Effector memory CD8-positive, alpha-beta T cell (primary cell): Measurements from ENCODE around the gene POLR3F.

Source experiments
- ATAC-seq: fragments of 150-1000 bp; cut with Tn5 transposase; replicated peaks from 2 replicates; pipeline ENCODE4 v1.10.0; 2021; ENCODE audit warnings: mild to moderate bottlenecking, moderate library complexity
- DNase-seq, 3 experiments: peaks; one replicate each; pipeline ENCODE4 v3.0.0; 2021
- H3K27ac Mint-ChIP-seq, 2 donors: one replicate each; pipeline ENCODE4 v1.8.0; 2022; ENCODE audit warnings: mild to moderate bottlenecking in 2 of 2, mixed read lengths in 2 of 2, moderate library complexity in 2 of 2
- H3K27me3 Mint-ChIP-seq, 2 donors: one replicate each; pipeline ENCODE4 v1.8.0; 2022; ENCODE audit warnings: mixed read lengths in 2 of 2
- H3K36me3 Mint-ChIP-seq: one replicate; pipeline ENCODE4 v1.8.0; 2022; ENCODE audit warnings: mild to moderate bottlenecking, moderate library complexity, mixed read lengths; ENCODE audit not compliant: insufficient read depth
- H3K4me1 Mint-ChIP-seq, 2 donors: one replicate each; pipeline ENCODE4 v1.8.0; 2022; ENCODE audit warnings: low read depth in 2 of 2, mixed read lengths in 2 of 2
- H3K4me3 Mint-ChIP-seq, 2 donors: one replicate each; pipeline ENCODE4 v1.8.0; 2022; ENCODE audit warnings: mild to moderate bottlenecking in 2 of 2, mixed read lengths in 2 of 2, moderate library complexity in 2 of 2
- H3K9me3 Mint-ChIP-seq, 2 donors: one replicate each; pipeline ENCODE4 v1.8.0; 2022; ENCODE audit warnings: mixed read lengths in 2 of 2
- total RNA-seq, 9 experiments: gene quantifications; one replicate each; lab custom pipeline; 2026; lab: John Stamatoyannopoulos, UW

The POLR3F gene, protein sequence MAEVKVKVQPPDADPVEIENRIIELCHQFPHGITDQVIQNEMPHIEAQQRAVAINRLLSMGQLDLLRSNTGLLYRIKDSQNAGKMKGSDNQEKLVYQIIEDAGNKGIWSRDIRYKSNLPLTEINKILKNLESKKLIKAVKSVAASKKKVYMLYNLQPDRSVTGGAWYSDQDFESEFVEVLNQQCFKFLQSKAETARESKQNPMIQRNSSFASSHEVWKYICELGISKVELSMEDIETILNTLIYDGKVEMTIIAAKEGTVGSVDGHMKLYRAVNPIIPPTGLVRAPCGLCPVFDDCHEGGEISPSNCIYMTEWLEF
- total RNA-seq, result 10.8 to 39.0 (median 23.3) reads per million in 9 experiments

DNA sequence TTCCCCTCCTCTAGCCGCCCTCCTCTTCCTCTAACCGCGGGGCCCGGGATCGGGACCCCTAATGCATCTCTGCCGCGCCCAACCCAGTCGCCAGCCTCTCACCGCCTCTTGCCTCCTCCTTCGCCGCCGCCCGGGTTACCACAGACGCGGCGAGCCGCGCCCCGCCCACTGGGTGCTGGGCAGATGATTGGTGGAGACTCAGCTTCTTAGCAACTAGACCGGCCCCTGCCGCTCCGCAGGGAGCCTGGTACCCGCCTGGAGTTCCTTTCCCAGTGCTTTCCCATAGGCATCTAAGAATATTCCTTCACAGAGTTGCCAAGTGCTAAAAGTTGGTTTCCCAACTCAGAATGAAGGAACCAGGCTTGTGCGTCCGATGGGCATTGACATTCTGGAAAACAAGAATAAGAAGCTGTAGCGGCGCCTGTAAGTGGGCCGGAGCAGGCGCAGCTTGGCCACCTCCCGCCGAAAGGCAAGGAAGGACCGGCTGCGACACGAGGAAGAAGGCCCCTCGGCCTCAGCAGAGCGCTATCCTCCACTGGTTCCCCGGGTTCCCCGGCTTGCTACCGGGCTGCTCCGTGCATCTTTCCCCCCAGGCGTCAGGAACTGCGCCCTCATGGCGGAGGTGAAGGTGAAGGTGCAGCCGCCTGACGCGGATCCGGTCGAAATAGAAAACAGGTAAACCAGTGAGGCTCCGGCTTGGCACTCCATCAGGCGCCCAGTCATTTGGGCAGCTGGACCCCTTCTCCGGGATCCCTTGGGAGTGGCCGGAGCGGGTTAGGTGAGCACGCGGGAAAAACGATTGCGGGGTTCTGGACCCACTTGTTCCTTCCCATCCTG lies at the start of gene POLR3F, which contains the start of gene DZANK1:
POLR3F (plus strand) TSS at position 497 of the 837 bp plus-strand sequence; CDS start at position 614, 117 bp downstream.
DZANK1 (minus strand) TSS at position 137 of the 837 bp plus-strand sequence. CDS start 1,672 bp downstream, outside the sequence.
- H3K4me1 Mint-ChIP-seq, result peaks cover 20 to 24% of the 10 kb centered on the region in 2 donors
- no peaks in the 10 kb centered on the region for H3K27me3 Mint-ChIP-seq
- peak within 1 kb of the TSS; percentile 90 to 97 for H3K4me3 Mint-ChIP-seq
- peak within 1 kb of the TSS; percentile 99 for H3K27ac Mint-ChIP-seq
- ATAC-seq (peak; percentile 94), DNase-seq (peak; percentile 88 to 91 (median 89))
- peaks cover 19% of the 10 kb centered on the region for H3K36me3 Mint-ChIP-seq
- H3K9me3 Mint-ChIP-seq, result no peaks in the 10 kb centered on the region

DNA sequence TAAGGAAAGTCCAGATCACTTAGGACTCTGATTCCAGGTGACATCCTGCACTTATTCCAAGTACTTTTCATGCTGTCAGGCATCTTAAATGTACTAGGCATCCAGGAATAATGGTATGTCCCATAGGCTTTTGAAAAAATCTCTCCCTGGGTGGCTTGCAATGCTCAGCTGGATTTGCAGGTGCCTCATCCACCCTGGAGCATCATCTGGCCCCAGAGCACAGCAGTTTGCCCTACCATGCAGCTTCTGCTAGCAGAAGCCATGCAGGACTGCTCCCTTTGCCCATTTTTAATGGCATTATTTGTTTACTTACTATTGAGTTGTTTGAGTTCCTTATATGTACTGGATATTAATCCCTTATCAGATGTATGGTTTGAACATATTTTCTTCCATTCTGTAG lies 45.6 kb upstream of the POLR3F start:
- ATAC-seq, result no peak
- H3K4me3 Mint-ChIP-seq, result no peak overlapping the region

DNA sequence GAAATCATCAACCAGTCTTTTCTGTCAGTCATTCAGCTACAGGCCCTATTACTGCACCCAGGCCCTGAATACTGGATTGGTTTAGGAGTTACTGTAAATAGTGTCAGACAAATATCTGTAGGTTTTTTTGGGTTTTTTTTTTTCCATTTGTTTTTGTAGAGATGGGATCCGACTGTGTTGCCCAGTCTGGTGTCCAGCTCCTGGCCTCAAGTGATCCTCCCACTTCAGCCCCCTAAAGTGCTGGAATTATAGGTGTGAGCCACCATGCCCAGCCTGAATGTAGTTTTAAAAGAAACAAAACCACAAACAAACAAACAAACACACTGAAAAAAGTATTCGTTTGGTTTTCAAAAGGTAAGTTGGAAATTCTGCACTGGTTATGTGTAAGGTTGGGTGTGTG lies 40.0 kb upstream of the POLR3F start:
- H3K4me3 Mint-ChIP-seq, result no peak overlapping the region
- DNase-seq (no peak), ATAC-seq (no peak)
- H3K27me3 Mint-ChIP-seq, result no peaks in the 10 kb centered on the region
- H3K9me3 Mint-ChIP-seq, result no peaks in the 10 kb centered on the region
- no peaks in the 10 kb centered on the region for H3K4me1 Mint-ChIP-seq
- H3K27ac Mint-ChIP-seq, result no peak overlapping the region
- peaks cover 3% of the 10 kb centered on the region for H3K36me3 Mint-ChIP-seq

More for the DNA sequence above, 45.6 kb upstream of the POLR3F start:
- H3K4me1 Mint-ChIP-seq, result no peaks in the 10 kb centered on the region
- no peaks in the 10 kb centered on the region for H3K36me3 Mint-ChIP-seq
- no peak for DNase-seq
- H3K27me3 Mint-ChIP-seq, result no peaks in the 10 kb centered on the region
- no peaks in the 10 kb centered on the region for H3K9me3 Mint-ChIP-seq
- no peak overlapping the region for H3K27ac Mint-ChIP-seq

DNA sequence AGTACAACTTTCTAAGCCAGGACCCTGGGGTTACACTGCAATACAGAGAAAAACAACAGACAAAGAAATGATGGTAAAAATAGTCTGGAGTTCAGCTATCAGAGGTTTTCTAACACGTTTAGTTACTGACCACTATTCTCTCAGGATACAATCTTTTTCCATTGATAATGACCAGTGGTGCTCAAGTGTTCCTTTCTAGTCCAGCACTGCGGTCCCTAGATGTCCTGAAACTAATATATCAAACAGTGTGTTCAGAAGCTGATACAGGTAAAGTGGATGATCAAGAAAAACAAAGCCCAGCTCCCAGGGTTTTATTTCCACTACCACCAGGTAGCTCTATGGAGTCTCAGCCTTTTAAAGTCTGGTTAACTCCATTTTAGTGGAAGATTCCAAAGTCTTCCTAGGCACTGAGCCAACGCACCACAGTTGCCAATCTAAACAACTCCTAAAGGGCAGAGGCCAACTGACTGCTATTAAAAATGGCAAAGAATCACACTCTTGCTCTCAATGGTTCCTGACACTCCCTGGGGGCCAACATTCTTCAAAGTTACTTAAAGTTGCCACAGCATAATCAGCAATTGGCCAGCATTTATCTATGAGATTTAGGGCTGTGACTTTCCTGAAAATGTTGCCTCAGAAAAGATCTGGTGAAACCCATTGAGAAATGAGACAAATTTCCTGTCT lies 38.6 kb upstream of the POLR3F start:
- Mint-ChIP-seq H3K36me3 (peaks cover 3% of the 10 kb centered on the region), H3K27me3 (no peaks in the 10 kb centered on the region), H3K27ac (no peak overlapping the region), H3K9me3 (no peaks in the 10 kb centered on the region), H3K4me3 (no peak overlapping the region), H3K4me1 (no peaks in the 10 kb centered on the region)
- DNase-seq (no peak), ATAC-seq (no peak)

DNA sequence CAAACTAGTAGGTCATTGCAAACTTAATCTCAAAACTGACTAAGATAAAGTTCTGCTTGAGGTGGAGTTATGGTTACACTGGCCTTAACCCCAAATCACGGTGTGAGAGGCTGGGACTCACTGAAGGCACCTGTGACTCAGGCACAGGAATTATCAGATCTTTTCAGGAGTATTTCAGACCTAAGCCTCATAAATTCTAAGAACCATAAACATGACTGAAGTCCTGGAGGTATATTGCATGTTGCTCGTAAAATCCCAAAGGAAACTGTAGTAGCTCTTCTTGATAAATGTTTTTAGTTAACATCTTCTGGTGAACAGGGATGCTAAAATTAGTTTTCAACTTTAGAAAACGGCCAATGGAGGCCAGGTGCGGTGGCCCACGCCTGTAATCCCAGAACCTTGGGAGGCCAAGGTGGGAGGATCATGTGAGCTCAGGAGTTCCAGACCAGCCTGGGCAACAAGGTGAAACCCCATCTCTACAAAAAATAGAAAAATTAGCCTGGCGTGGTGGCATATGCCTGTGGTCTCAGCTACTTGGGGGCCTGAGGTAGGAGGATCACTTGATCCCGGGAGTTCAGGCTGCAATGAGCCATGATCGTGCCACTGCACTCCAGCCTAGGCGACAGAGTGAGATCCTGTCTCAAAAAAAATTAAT lies 36.9 kb upstream of the POLR3F start:
- H3K4me3 Mint-ChIP-seq, result no peak overlapping the region
- H3K27ac Mint-ChIP-seq, result no peak overlapping the region
- H3K9me3 Mint-ChIP-seq, result no peaks in the 10 kb centered on the region
- no peak for ATAC-seq
- peaks cover 3% of the 10 kb centered on the region for H3K36me3 Mint-ChIP-seq
- H3K27me3 Mint-ChIP-seq, result no peaks in the 10 kb centered on the region
- DNase-seq, result no peak
- H3K4me1 Mint-ChIP-seq, result no peaks in the 10 kb centered on the region

DNA sequence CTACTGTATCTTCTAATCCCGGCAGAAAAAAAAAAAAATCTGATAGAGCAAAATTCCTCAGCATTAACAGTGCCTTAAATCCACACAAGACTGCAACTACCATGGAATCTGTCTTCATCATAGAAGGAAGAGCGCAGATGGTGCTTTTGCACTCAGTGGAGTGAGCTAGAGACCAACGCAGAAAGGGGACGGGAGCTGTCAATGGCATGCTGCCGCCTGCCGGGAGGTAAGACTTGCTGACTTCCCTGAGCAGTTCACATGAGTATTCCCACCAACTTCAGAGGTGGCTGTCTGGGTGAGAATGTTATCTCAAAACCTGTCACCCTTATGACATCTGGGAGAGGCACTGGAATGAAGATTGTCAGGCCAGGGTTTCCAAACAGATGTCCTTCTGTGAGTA lies 36.0 kb upstream of the POLR3F start:
- DNase-seq (no peak), ATAC-seq (no peak)
- Mint-ChIP-seq H3K4me3 (no peak overlapping the region), H3K27ac (no peak overlapping the region), H3K36me3 (peaks cover 3% of the 10 kb centered on the region), H3K9me3 (no peaks in the 10 kb centered on the region), H3K4me1 (no peaks in the 10 kb centered on the region), H3K27me3 (no peaks in the 10 kb centered on the region)

- ATAC-seq, result no peak
- no peak overlapping the region for H3K4me3 Mint-ChIP-seq
These were observed 30.3 kb upstream of the POLR3F start for GRCh38 chr20:18436847-18437246.

DNA sequence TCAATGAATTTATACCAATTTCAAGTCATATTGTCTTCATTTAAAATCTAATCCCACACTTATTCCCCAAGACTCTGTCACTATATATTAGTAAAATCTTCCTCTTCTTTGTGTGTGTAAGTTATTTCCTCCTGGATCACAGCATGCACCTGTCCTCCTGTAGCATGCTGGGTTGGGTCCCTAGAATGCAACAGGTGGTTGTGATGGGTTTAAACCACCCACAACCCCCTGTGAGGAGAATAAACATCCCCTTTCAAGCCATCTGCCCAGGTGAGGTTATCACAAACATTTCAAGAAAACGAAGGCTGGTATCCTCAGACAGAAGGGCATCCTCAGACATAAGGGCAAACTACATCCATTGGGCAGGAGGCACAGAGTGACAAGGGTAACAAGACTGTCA lies 26.8 kb upstream of the POLR3F start:
- Mint-ChIP-seq H3K4me3 (no peak overlapping the region), H3K36me3 (no peaks in the 10 kb centered on the region), H3K9me3 (no peaks in the 10 kb centered on the region), H3K27me3 (no peaks in the 10 kb centered on the region), H3K27ac (no peak overlapping the region), H3K4me1 (no peaks in the 10 kb centered on the region)
- no peak for DNase-seq
- ATAC-seq, result no peak

More at GRCh38 chr20:18436847-18437246, 30.3 kb upstream of the POLR3F start:
- Mint-ChIP-seq H3K27me3 (no peaks in the 10 kb centered on the region), H3K9me3 (no peaks in the 10 kb centered on the region), H3K36me3 (no peaks in the 10 kb centered on the region), H3K27ac (peak overlapping the region in 1 of 2 donors; percentile 11), H3K4me1 (no peaks in the 10 kb centered on the region)
- no peak for DNase-seq

GRCh38 chr20:18443886-18444285 lies 23.3 kb upstream of the POLR3F start:
- Mint-ChIP-seq H3K4me1 (no peaks in the 10 kb centered on the region), H3K27me3 (no peaks in the 10 kb centered on the region), H3K9me3 (no peaks in the 10 kb centered on the region), H3K36me3 (peaks cover 4% of the 10 kb centered on the region), H3K4me3 (no peak overlapping the region), H3K27ac (no peak overlapping the region)
- DNase-seq, result no peak
- no peak for ATAC-seq

- no peak for ATAC-seq
- no peaks in the 10 kb centered on the region for H3K4me1 Mint-ChIP-seq
- no peak for DNase-seq
These were observed 10.6 kb upstream of the POLR3F start for GRCh38 chr20:18456600-18456999.

DNA sequence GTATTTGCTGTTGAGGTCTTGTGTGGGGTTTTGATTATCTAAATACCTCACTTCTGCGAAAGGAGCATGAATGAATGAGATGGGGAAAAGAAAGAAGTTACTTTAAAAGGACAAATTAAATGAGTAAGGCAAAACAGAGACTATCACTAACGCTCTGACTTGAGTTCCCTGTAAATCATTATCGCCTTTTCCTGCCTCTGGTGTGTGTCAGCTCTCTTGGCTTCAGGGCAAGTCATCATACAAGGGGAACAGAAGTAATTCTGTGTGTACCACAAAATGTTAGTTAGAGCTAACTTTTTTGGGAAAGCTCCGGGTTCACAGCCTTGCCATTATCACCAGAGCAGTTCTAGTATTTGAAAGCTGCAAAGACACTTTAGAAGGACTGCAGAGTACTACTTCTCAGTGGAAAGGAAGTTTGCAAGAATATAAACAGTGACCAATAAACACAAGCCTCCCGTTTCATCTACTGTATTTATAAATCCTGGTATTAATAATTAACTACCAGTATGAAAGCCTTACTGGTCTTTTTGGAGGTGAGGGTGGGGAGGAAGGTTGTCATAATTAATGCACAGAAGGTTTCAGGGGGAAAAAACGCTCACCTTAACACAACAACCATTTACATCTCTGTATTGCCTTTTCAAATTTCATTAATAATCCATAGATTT lies 1.5 kb upstream of the POLR3F start:
- Mint-ChIP-seq H3K4me3 (peak overlapping the region; percentile 90 to 97), H3K4me1 (peaks cover 20 to 24% of the 10 kb centered on the region in 2 donors), H3K27ac (peak overlapping the region in 1 of 2 donors; percentile 99), H3K27me3 (no peaks in the 10 kb centered on the region), H3K9me3 (no peaks in the 10 kb centered on the region), H3K36me3 (peaks cover 19% of the 10 kb centered on the region)
- DNase-seq (no peak), ATAC-seq (no peak)

More at GRCh38 chr20:18456600-18456999, 10.6 kb upstream of the POLR3F start:
- no peak overlapping the region for H3K27ac Mint-ChIP-seq
- peaks cover 2 to 7% of the 10 kb centered on the region in 2 donors for H3K9me3 Mint-ChIP-seq
- H3K36me3 Mint-ChIP-seq, result no peaks in the 10 kb centered on the region
- H3K4me3 Mint-ChIP-seq, result no peak overlapping the region
- no peaks in the 10 kb centered on the region for H3K27me3 Mint-ChIP-seq

DNA sequence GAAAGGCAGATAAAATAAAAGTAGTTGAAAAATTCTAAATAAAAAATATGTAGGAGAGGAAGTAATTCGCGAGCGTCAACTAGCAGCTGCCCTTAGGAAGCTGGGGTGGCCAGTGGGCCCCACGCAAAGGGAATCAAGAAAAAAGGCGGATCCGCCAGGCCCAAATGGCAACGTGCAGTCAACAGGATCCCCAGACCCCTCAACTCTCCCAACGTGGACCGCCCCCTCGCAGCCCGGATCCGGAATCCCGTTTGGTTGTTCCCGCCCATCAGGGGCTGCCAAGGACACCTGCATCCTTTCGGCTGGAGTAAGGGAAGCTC lies 656 bp upstream of the POLR3F start:
- peak overlapping the region; percentile 90 to 97 for H3K4me3 Mint-ChIP-seq
- peak; percentile 19 for ATAC-seq

More for the DNA sequence above, 656 bp upstream of the POLR3F start:
- Mint-ChIP-seq H3K36me3 (peaks cover 19% of the 10 kb centered on the region), H3K27ac (peak overlapping the region; percentile 99), H3K9me3 (no peaks in the 10 kb centered on the region), H3K27me3 (no peaks in the 10 kb centered on the region), H3K4me1 (peaks cover 20 to 24% of the 10 kb centered on the region in 2 donors)
- no peak for DNase-seq
